HepG2 (cell line): ENCODE results near the gene TAMALIN. TPM values are rescaled to one million over a fixed set of nuclear protein-coding genes. Genes with fewer than 3 reads are reported as not detected.
A peak's percentile ranks its signal among the peaks of the same experiment; 100 is the strongest.

ENCODE experiments used
- ATF3 ChIP-seq: sonication (generic); formaldehyde crosslinking; IDR thresholded peaks from 2 replicates; pipeline ENCODE4 v1.4.0; 2020; ENCODE audit warnings: missing genetic modification reagents
- CBFB ChIP-seq: sonication (generic); formaldehyde crosslinking; IDR thresholded peaks from 2 replicates; pipeline ENCODE4 v1.4.0; 2020; ENCODE audit warnings: missing genetic modification reagents
- DR1 ChIP-seq: sonication (generic); formaldehyde crosslinking; IDR thresholded peaks from 2 replicates; pipeline ENCODE4 v1.8.0; 2021; ENCODE audit warnings: mild to moderate bottlenecking, missing genetic modification reagents, inconsistent platforms
- ERF ChIP-seq: IDR thresholded peaks from 2 replicates; pipeline ENCODE4 v1.6.1; 2018; ENCODE audit warnings: missing biosample characterization, missing genetic modification reagents
- FOXA1 ChIP-seq, 2 experiments: fragments of 450-650 bp in 1 of 2; sonication (generic) in 1 of 2; formaldehyde crosslinking in 1 of 2; IDR thresholded peaks; 2 replicates each; pipeline versions ENCODE4 v1.4.0 to v1.6.1; 2016 to 2020; ENCODE audit warnings: missing genetic modification reagents in 1 of 2
- FOXC1 ChIP-seq: sonication (generic); formaldehyde crosslinking; IDR thresholded peaks from 2 replicates; pipeline ENCODE4 v1.8.0; 2022; ENCODE audit warnings: mild to moderate bottlenecking, missing genetic modification reagents, borderline replicate concordance
- IRF1 ChIP-seq: sonication (generic); formaldehyde crosslinking; IDR thresholded peaks from 2 replicates; pipeline ENCODE4 v1.4.0; 2020; ENCODE audit warnings: low read depth, mild to moderate bottlenecking, missing genetic modification reagents
- KAT8 ChIP-seq: IDR thresholded peaks from 2 replicates; pipeline ENCODE4 v1.6.1; 2016; ENCODE audit warnings: missing genetic modification reagents, missing compliant biosample characterization
- KDM6A ChIP-seq: IDR thresholded peaks from 2 replicates; pipeline ENCODE4 v1.6.1; 2016; ENCODE audit warnings: low read depth
- KMT2A ChIP-seq: sonication (generic); formaldehyde crosslinking; IDR thresholded peaks from 2 replicates; pipeline ENCODE4 v1.4.0; 2020; ENCODE audit warnings: missing genetic modification reagents
- NFYB ChIP-seq: sonication (generic); formaldehyde crosslinking; IDR thresholded peaks from 2 replicates; pipeline ENCODE4 v1.4.0; 2020; ENCODE audit warnings: missing genetic modification reagents
- POLR2AphosphoS2 ChIP-seq: IDR thresholded peaks from 2 replicates; pipeline ENCODE4 v1.6.1; 2011; ENCODE audit warnings: low read depth, low read length, improper control_type of control experiment
- SCMH1 ChIP-seq: sonication (generic); formaldehyde crosslinking; IDR thresholded peaks from 2 replicates; pipeline ENCODE4 v1.9.0; 2021; ENCODE audit warnings: missing genetic modification reagents, mild to moderate bottlenecking, borderline replicate concordance
- SP140L ChIP-seq: sonication (generic); formaldehyde crosslinking; IDR thresholded peaks from 2 replicates; pipeline ENCODE4 v1.4.0; 2020; ENCODE audit warnings: missing genetic modification reagents, borderline replicate concordance
- TARDBP ChIP-seq: sonication (generic); formaldehyde crosslinking; IDR thresholded peaks from 2 replicates; pipeline ENCODE4 v1.8.0; 2022; ENCODE audit warnings: mild to moderate bottlenecking, missing genetic modification reagents
- U2AF2 ChIP-seq: fragments of 200-400 bp; formaldehyde crosslinking; IDR thresholded peaks from 2 replicates; pipeline ENCODE4 v1.6.1; 2017; ENCODE audit warnings: low read depth, mild to moderate bottlenecking, low read length
- ZBTB33 ChIP-seq: sonication (generic); formaldehyde crosslinking; IDR thresholded peaks from 2 replicates; pipeline ENCODE4 v1.4.0; 2020; ENCODE audit warnings: missing genetic modification reagents
- ZMYM4 ChIP-seq: sonication (generic); formaldehyde crosslinking; IDR thresholded peaks from 2 replicates; pipeline ENCODE4 v1.8.1; 2023; ENCODE audit warnings: mild to moderate bottlenecking, missing genetic modification reagents
- ZNF30 ChIP-seq: sonication (generic); formaldehyde crosslinking; IDR thresholded peaks from 2 replicates; pipeline ENCODE4 v1.5.0; 2020; ENCODE audit warnings: mild to moderate bottlenecking, missing genetic modification reagents
- ZNF331 ChIP-seq: sonication (generic); formaldehyde crosslinking; IDR thresholded peaks from 2 replicates; pipeline ENCODE4 v1.4.0; 2020; ENCODE audit warnings: missing genetic modification reagents
- ZNF574 ChIP-seq: sonication (generic); formaldehyde crosslinking; IDR thresholded peaks from 2 replicates; pipeline ENCODE4 v1.4.0; 2020; ENCODE audit warnings: missing genetic modification reagents
- ZNF629 ChIP-seq: sonication (generic); formaldehyde crosslinking; conservative IDR thresholded peaks from 2 replicates; pipeline ENCODE4 v1.5.0; 2020; ENCODE audit warnings: missing genetic modification reagents
- ZNF644 ChIP-seq: IDR thresholded peaks from 2 replicates; pipeline ENCODE4 v1.6.1; 2016; ENCODE audit warnings: low read depth
- ZSCAN30 ChIP-seq: sonication (generic); formaldehyde crosslinking; IDR thresholded peaks from 2 replicates; pipeline ENCODE4 v1.5.0; 2020; ENCODE audit warnings: mild to moderate bottlenecking, missing genetic modification reagents
- polyA plus RNA-seq, 8 experiments: library from polyadenylated mRNA; depleted of rRNA in 3 of 8; stranded (reverse) in 7 of 8; unstranded in 1 of 8; fragments of >200 nt; fragmentation: Illumina TruSeq in 4 of 8; extraction: Trizol in 4 of 8; gene quantifications; 2 replicates each; pipeline versions ENCODE4 v1.2.1 to v1.2.3, GENCODE V29; 2011 to 2016; ENCODE audit warnings: low read depth in 4 of 8, missing spikeins in 1 of 8, mixed read lengths in 1 of 8; ENCODE audit not compliant: insufficient read depth in 1 of 8
- total RNA-seq, 5 experiments: library from RNA; depleted of rRNA; stranded (reverse); fragments of >200 nt; fragmentation: Illumina TruSeq; extraction: Trizol; gene quantifications; 2 replicates each; pipeline ENCODE4 v1.2.3, GENCODE V29; 2016; ENCODE audit warnings: low read depth in 1 of 5

The TAMALIN gene
- total and polyA plus RNA-seq, 2 of the 13 experiments (the other 11 are each of a cell fraction or from before 2014, with no cell fraction given) = 2.9 to 10.9 TPM

GRCh38 chr12:51970904-51971646 is 35.7 kb upstream of the TAMALIN start (continued):
- TF ChIP-seq KDM6A (CRISPR knock-in tag) (no peak), ATF3 (CRISPR knock-in tag) (no peak), KMT2A (CRISPR knock-in tag) (0 out of 2 replicates have a peak, but pooled peaks have one; percentile 42), ZNF644 (0 out of 2 replicates have a peak, but pooled peaks have one; percentile 13), FOXC1 (no peak), ZNF574 (CRISPR knock-in tag) (peak; percentile 33; the same call in 1 of the 2 replicates), POLR2AphosphoS2 (no peak), ZNF30 (CRISPR knock-in tag) (no peak), CBFB (CRISPR knock-in tag) (no peak), NFYB (CRISPR knock-in tag) (no peak), SCMH1 (no peak), U2AF2 (no peak), FOXA1 (IDR thresholded peaks at IDR 0.05) (no peak), FOXA1 (CRISPR knock-in tag; IDR thresholded peaks at IDR 0.05) (no peak), ZNF331 (0 out of 2 replicates have a peak, but pooled peaks have one; percentile 16), SP140L (no peak), DR1 (CRISPR knock-in tag) (no peak), ZBTB33 (CRISPR knock-in tag) (peak; percentile 95), ZMYM4 (peak; percentile 50; the same call in 1 of the 2 replicates), ERF (0 out of 2 replicates have a peak, but pooled peaks have one; percentile 20), KAT8 (CRISPR knock-in tag) (0 out of 2 replicates have a peak, but pooled peaks have one; percentile 23), IRF1 (no peak), ZSCAN30 (CRISPR knock-in tag) (no peak), TARDBP (no peak), ZNF629 (CRISPR knock-in tag) (no peak)
